K562 (cell line): ENCODE results near the gene TEX54. TPM values are rescaled to one million over a fixed set of nuclear protein-coding genes. Genes with fewer than 3 reads are reported as not detected.

Experiments
- CTCFL ChIP-seq: IDR thresholded peaks from 2 replicates; pipeline ENCODE4 v1.6.1; 2011; ENCODE audit warnings: borderline replicate concordance, low read depth, mild to moderate bottlenecking, moderate library complexity, low read length; ENCODE audit not compliant: insufficient read depth, poor library complexity, severe bottlenecking
- CUX1 ChIP-seq: fragments of 200-800 bp; sonication (Bioruptor generic); IDR thresholded peaks from 2 replicates; pipeline ENCODE4 v1.6.1; 2016; ENCODE audit warnings: missing genetic modification characterization, missing compliant biosample characterization
- E2F5 ChIP-seq: sonication (generic); formaldehyde crosslinking; IDR thresholded peaks from 2 replicates; pipeline ENCODE4 v1.8.0; 2022; ENCODE audit warnings: mild to moderate bottlenecking, missing genetic modification reagents
- E2F6 ChIP-seq, 2 experiments: IDR thresholded peaks; 2 replicates each; pipeline ENCODE4 v1.6.1; 2011; ENCODE audit warnings: borderline replicate concordance in 1 of 2, control low read depth in 1 of 2, low read depth in 1 of 2, low read length in 1 of 2, mild to moderate bottlenecking in 1 of 2, mixed read lengths in 1 of 2, moderate library complexity in 1 of 2; ENCODE audit not compliant: insufficient read depth in 1 of 2, insufficient read length in 1 of 2, poor library complexity in 1 of 2, severe bottlenecking in 1 of 2; ENCODE audit errors: extremely low read depth in 1 of 2
- IFI16 ChIP-seq: fragments of 250-450 bp; sonication (Bioruptor Pico); IDR thresholded peaks from 2 replicates; pipeline ENCODE4 v2.1.2; 2022; ENCODE audit warnings: mild to moderate bottlenecking, inconsistent platforms
- NONO ChIP-seq, 2 experiments: fragments of 200-400 bp in 1 of 2; fragments of 450-650 bp in 1 of 2; formaldehyde crosslinking in 1 of 2; IDR thresholded peaks; 2 replicates each; pipeline ENCODE4 v1.6.1; 2017; ENCODE audit warnings: low read depth in 2 of 2, mild to moderate bottlenecking in 2 of 2, moderate library complexity in 2 of 2, low read length in 1 of 2
- RBM17 ChIP-seq: fragments of 200-400 bp; formaldehyde crosslinking; IDR thresholded peaks from 2 replicates; pipeline ENCODE4 v1.6.1; 2017; ENCODE audit warnings: low read depth, mild to moderate bottlenecking, low read length, borderline replicate concordance
- TFAM ChIP-seq: fragments of 250-450 bp; sonication (Bioruptor Pico); conservative IDR thresholded peaks from 2 replicates; pipeline ENCODE4 v1.5.0; 2021; ENCODE audit warnings: mild to moderate bottlenecking, moderate library complexity
- ZC3H11A ChIP-seq: IDR thresholded peaks from 2 replicates; pipeline ENCODE4 v1.6.1; 2012; ENCODE audit warnings: low read depth, low read length, improper control_type of control experiment
- ZNF512 ChIP-seq: IDR thresholded peaks from 2 replicates; pipeline ENCODE4 v1.6.1; 2016; ENCODE audit warnings: missing genetic modification characterization, missing compliant biosample characterization
- ZNF778 ChIP-seq: fragments of 450-650 bp; formaldehyde crosslinking; IDR thresholded peaks from 2 replicates; pipeline ENCODE4 v1.4.0; 2020; ENCODE audit warnings: mild to moderate bottlenecking, moderate library complexity
- polyA plus RNA-seq, 8 experiments: library from polyadenylated mRNA; depleted of rRNA in 4 of 8; stranded (reverse) in 5 of 8; unstranded in 3 of 8; fragments of >200 nt; fragmentation: Nextera tagmentation in 2 of 8; fragmentation: Illumina TruSeq in 1 of 8; extraction: Ambion mirVana in 2 of 8; extraction: Trizol in 1 of 8; gene quantifications; 2 replicates each; pipeline versions ENCODE4 v1.2.1 to v1.2.3, GENCODE V29; 2011 to 2014; ENCODE audit warnings: inconsistent platforms in 1 of 8, missing spikeins in 1 of 8
- total RNA-seq, 7 experiments: library from RNA; depleted of rRNA in 6 of 7; stranded (reverse); fragments of >200 nt in 6 of 7; fragmentation: Illumina TruSeq in 2 of 7; extraction: Trizol in 2 of 7; gene quantifications; 2 replicates each; pipeline versions ENCODE4 v1.2.1 to v1.2.3, GENCODE V29; 2011 to 2021; ENCODE audit warnings: low replicate concordance in 1 of 7

Gene TEX54
- total and polyA plus RNA-seq, 9 of the 15 experiments (the other 6 are each of a cell fraction or from before 2014, with no cell fraction given): not detected

GRCh38 chr11:62839050-62839945, 6.7 kb upstream of the TEX54 start, which contains the start of gene WDR74 (continued):
- TF ChIP-seq RBM17: no peak
- no peak for TF ChIP-seq TFAM (CRISPR knock-in tag)
- no peak for TF ChIP-seq IFI16 (CRISPR knock-in tag)
- TF ChIP-seq CUX1: no peak
- TF ChIP-seq ZNF778 (CRISPR knock-in tag): no peak
- TF ChIP-seq E2F5: no peak
- TF ChIP-seq E2F6 (IDR thresholded peaks at IDR 0.05; ENCODE audit: borderline replicate concordance in 1 of 2, extremely low read depth in 1 of 2, insufficient read depth in 1 of 2, insufficient read length in 1 of 2, low read depth in 1 of 2, low read length in 1 of 2, poor library complexity in 1 of 2, severe bottlenecking in 1 of 2): peak in 1 of 2 experiments; percentile 73
- no peak for TF ChIP-seq ZNF512
- TF ChIP-seq CTCFL: no peak
- no peak for TF ChIP-seq ZC3H11A
- TF ChIP-seq NONO (IDR thresholded peaks at IDR 0.05; ENCODE audit: low read depth in 2 of 2, low read length in 1 of 2): peak in 1 of 2 experiments; percentile 9; a peak in 1 of 4 replicates
